Thyroid gland (tissue), 4 donors: ENCODE data around the gene ZFAND4. TPM values are rescaled to one million over a fixed set of nuclear protein-coding genes. Genes with fewer than 3 reads are reported as not detected.
A peak's percentile ranks its signal among the peaks of the same experiment; 100 is the strongest.

Experiments
- DNase-seq, 2 donors: peaks; one replicate each; pipeline ENCODE4 v3.0.0-alpha.2; 2019
- H3K27ac ChIP-seq, 3 donors: fragments of 200-600 bp; sonication (generic); 1 replicate in 2 of 3; 2 replicates in 1 of 3; pipeline ENCODE4 v1.5.1; 2016 to 2019; ENCODE audit warnings: mild to moderate bottlenecking in 1 of 3, moderate library complexity in 1 of 3
- H3K27me3 ChIP-seq: fragments of 200-600 bp; sonication (generic); one replicate; pipeline ENCODE4 v1.5.1; 2019
- H3K36me3 ChIP-seq, 2 donors: fragments of 200-600 bp; sonication (generic); one replicate each; pipeline ENCODE4 v1.5.1; 2016 to 2019
- H3K4me1 ChIP-seq, 2 donors: fragments of 200-600 bp; sonication (generic); one replicate each; pipeline ENCODE4 v1.5.1; 2017 to 2019
- H3K4me3 ChIP-seq, 3 donors: fragments of 200-600 bp; sonication (generic); replicated peaks in 1 of 3; 1 replicate in 2 of 3; 2 replicates in 1 of 3; pipeline ENCODE4 v1.5.1; 2016; ENCODE audit warnings: mild to moderate bottlenecking in 1 of 3
- H3K9me3 ChIP-seq: fragments of 200-600 bp; sonication (generic); one replicate; pipeline ENCODE4 v1.5.1; 2017
- CTCF ChIP-seq, 6 experiments: fragments of 200-600 bp in 3 of 6; fragments of 450-650 bp in 3 of 6; sonication (generic) in 3 of 6; IDR thresholded peaks; one replicate each; pipeline ENCODE4 v1.5.1; 2016 to 2019; ENCODE audit warnings: antibody characterized with exemption in 6 of 6, mild to moderate bottlenecking in 2 of 6, inconsistent platforms in 1 of 6, moderate library complexity in 1 of 6
- POLR2A ChIP-seq, 2 donors: fragments of 450-650 bp; IDR thresholded peaks; one replicate each; pipeline ENCODE4 v1.6.1; 2017; ENCODE audit warnings: antibody characterized with exemption in 2 of 2, mild to moderate bottlenecking in 2 of 2, moderate library complexity in 1 of 2
- WGBS, 2 donors: methylation state at CpG; one replicate each; pipeline ENCODE4 v1.1.5; 2017; 5-methylcytosine and 5-hydroxymethylcytosine counted together
- intact Hi-C: fragments of 100-400 bp; cut with DNase I; formaldehyde crosslinking; loops from one replicate; pipeline ENCODE4 v1.15.1; 2023
- total RNA-seq, 4 donors: library from RNA; depleted of rRNA; stranded (reverse); fragments of >200 nt; gene quantifications; one replicate each; pipeline ENCODE4 v1.2.3, GENCODE V29; 2016

ZFAND4 gene
- total RNA-seq, 4 donors from 2014 or later, result 43.2 to 52.0 (median 49.9) TPM

GRCh38 chr10:45593938-45594275, 78.7 kb downstream of the ZFAND4 start:
- intact Hi-C loops, result loop anchor here (10.0 kb wide), 2 partner anchors 71 to 129 kb away; no protein-coding TSS in a partner anchor
- 14 to 15% methylated on average over 6 of the region's 6 CpGs for WGBS, 2 donors
- TF ChIP-seq CTCF (IDR thresholded peaks at IDR 0.05) (no peak), POLR2A (IDR thresholded peaks at IDR 0.05) (no peak)
- Histone ChIP-seq H3K27me3 (no peaks in the 10 kb centered on the region), H3K27ac (peak overlapping the region in 1 of 3 donors; percentile 76), H3K9me3 (no peaks in the 10 kb centered on the region), H3K36me3 (no peaks in the 10 kb centered on the region), H3K4me3 (peak overlapping the region; percentile 7 to 79 (median 61)), H3K4me1 (peaks cover 11 to 12% of the 10 kb centered on the region in 2 donors)
- DNase-seq, result no peak

- Histone ChIP-seq H3K27ac (no peak overlapping the region), H3K4me1 (peaks cover 11 to 12% of the 10 kb centered on the region in 2 donors), H3K27me3 (no peaks in the 10 kb centered on the region), H3K4me3 (no peak overlapping the region), H3K36me3 (no peaks in the 10 kb centered on the region), H3K9me3 (no peaks in the 10 kb centered on the region)
- intact Hi-C loops, result loop anchor here (10.0 kb wide), 2 partner anchors 72 to 128 kb away; no protein-coding TSS in a partner anchor
- no peak for TF ChIP-seq POLR2A (IDR thresholded peaks at IDR 0.05)
- no peak for TF ChIP-seq CTCF (IDR thresholded peaks at IDR 0.05)
- DNase-seq, result no peak
These were observed 79.6 kb downstream of the ZFAND4 start for GRCh38 chr10:45592926-45593325.

GRCh38 chr10:45592432-45592831, 80.1 kb downstream of the ZFAND4 start:
- 77 to 81% methylated on average over 4 of the region's 4 CpGs for WGBS, 2 donors
- Histone ChIP-seq H3K36me3 (no peaks in the 10 kb centered on the region), H3K27ac (no peak overlapping the region), H3K4me1 (peaks cover 11 to 12% of the 10 kb centered on the region in 2 donors), H3K9me3 (no peaks in the 10 kb centered on the region), H3K27me3 (no peaks in the 10 kb centered on the region), H3K4me3 (no peak overlapping the region)
- DNase-seq, result no peak
- TF ChIP-seq POLR2A (IDR thresholded peaks at IDR 0.05), result no peak
- no peak for TF ChIP-seq CTCF (IDR thresholded peaks at IDR 0.05)
- intact Hi-C loops, result loop anchor here (10.0 kb wide), 2 partner anchors 72 to 128 kb away; no protein-coding TSS in a partner anchor

GRCh38 chr10:45591280-45591679, 81.3 kb downstream of the ZFAND4 start:
- WGBS, 2 donors, result 97 to 100% methylated on average over 2 of the region's 2 CpGs

More at GRCh38 chr10:45591280-45591679, 81.3 kb downstream of the ZFAND4 start:
- Histone ChIP-seq H3K9me3 (no peaks in the 10 kb centered on the region), H3K4me3 (no peak overlapping the region), H3K4me1 (peaks cover 11 to 12% of the 10 kb centered on the region in 2 donors), H3K36me3 (no peaks in the 10 kb centered on the region), H3K27me3 (no peaks in the 10 kb centered on the region), H3K27ac (no peak overlapping the region)
- no peak for TF ChIP-seq CTCF (IDR thresholded peaks at IDR 0.05)
- no peak for TF ChIP-seq POLR2A (IDR thresholded peaks at IDR 0.05)
- intact Hi-C loops, result loop anchor here (10.0 kb wide), 2 partner anchors 74 to 126 kb away; no protein-coding TSS in a partner anchor
- DNase-seq, result no peak
